Anterior cingulate cortex (tissue), 58 donors: ENCODE results near the gene SPRED1.

Experiments used
- DNase-seq, 58 donors: peaks; one replicate each; lab custom pipeline; 2025; lab: John Stamatoyannopoulos, UW

Gene SPRED1

GRCh38 chr15:38252481-38253350 is at the start of gene SPRED1:
TSS of gene SPRED1 (plus strand) at chr15:38252836. CDS start at chr15:38253186, 350 bp downstream.
- DNase-seq, result peak in 54 of 58 donors; percentile 2 to 89 (median 70)

- DNase-seq, result peak in 1 of 58 donors; percentile 9
Observed at GRCh38 chr15:38205526-38206272, 46.9 kb upstream of the SPRED1 start.

GRCh38 chr15:38207621-38208020 is 45.0 kb upstream of the SPRED1 start:
- no peak for DNase-seq

GRCh38 chr15:38208206-38208605 is 44.4 kb upstream of the SPRED1 start:
- no peak for DNase-seq

GRCh38 chr15:38208779-38209178 is 43.9 kb upstream of the SPRED1 start:
- no peak for DNase-seq

GRCh38 chr15:38211249-38211648 is 41.4 kb upstream of the SPRED1 start:
- no peak for DNase-seq

- no peak for DNase-seq
Observed at GRCh38 chr15:38211811-38212210, 40.8 kb upstream of the SPRED1 start.

GRCh38 chr15:38212729-38213351 is 39.8 kb upstream of the SPRED1 start:
- DNase-seq, result no peak

GRCh38 chr15:38213356-38213755 is 39.3 kb upstream of the SPRED1 start:
- DNase-seq, result no peak

- no peak for DNase-seq
Observed at GRCh38 chr15:38215707-38216106, 36.9 kb upstream of the SPRED1 start.

GRCh38 chr15:38216763-38217162 is 35.9 kb upstream of the SPRED1 start:
- DNase-seq, result no peak

GRCh38 chr15:38217191-38217595 is 35.4 kb upstream of the SPRED1 start:
- DNase-seq, result no peak

- DNase-seq, result no peak
Observed at GRCh38 chr15:38217788-38218609, 34.6 kb upstream of the SPRED1 start.

GRCh38 chr15:38220606-38221273 is 31.9 kb upstream of the SPRED1 start:
- peak in 7 of 58 donors; percentile 15 to 35 (median 26) for DNase-seq

GRCh38 chr15:38224486-38224885 is 28.1 kb upstream of the SPRED1 start:
- no peak for DNase-seq

- DNase-seq, result no peak
Observed at GRCh38 chr15:38225381-38225780, 27.3 kb upstream of the SPRED1 start.

- peak in 42 of 58 donors; percentile 2 to 92 (median 54) for DNase-seq
Observed at GRCh38 chr15:38226608-38227266, 25.9 kb upstream of the SPRED1 start.

- DNase-seq, result no peak
Observed at GRCh38 chr15:38227941-38228340, 24.7 kb upstream of the SPRED1 start.

- no peak for DNase-seq
Observed at GRCh38 chr15:38228618-38229017, 24.0 kb upstream of the SPRED1 start.
